Pancreas (tissue), 10 donors: ENCODE results near the gene GLB1L3. TPM values are rescaled to one million over a fixed set of nuclear protein-coding genes. Genes with fewer than 3 reads are reported as not detected.
A peak's percentile ranks its signal among the peaks of the same experiment; 100 is the strongest.

Source experiments
- ATAC-seq, 4 donors: fragments of 200-7000 bp; cut with Tn5 transposase; one replicate each; pipeline versions ENCODE4 v1.8.0 to v1.9.1; 2020; ENCODE audit warnings: mild to moderate bottlenecking in 4 of 4, moderate library complexity in 4 of 4
- DNase-seq, 6 donors: peaks; one replicate each; pipeline ENCODE4 v3.0.0-alpha.2; 2020
- FAIRE-seq: peaks from 2 replicates; lab custom pipeline; 2012; peaks lifted over from hg19 to GRCh38; lab: Jason Lieb, UNC
- H3K27ac ChIP-seq, 4 donors: fragments of 200-600 bp; sonication (generic); 1 replicate in 3 of 4; 2 replicates in 1 of 4; pipeline versions ENCODE4 v1.5.0 to v1.8.0; 2020
- H3K27me3 ChIP-seq, 4 donors: fragments of 200-600 bp; one replicate each; pipeline ENCODE4 v1.8.0; 2021
- H3K36me3 ChIP-seq, 3 donors: fragments of 200-600 bp; sonication (generic) in 1 of 3; one replicate each; pipeline versions ENCODE4 v1.5.0 to v1.8.0; 2020 to 2021
- H3K4me1 ChIP-seq, 3 donors: fragments of 200-600 bp; one replicate each; pipeline ENCODE4 v1.8.0; 2021
- H3K4me3 ChIP-seq, 4 donors: fragments of 200-600 bp; sonication (generic) in 2 of 4; one replicate each; pipeline versions ENCODE4 v1.5.0 to v1.8.0; 2020 to 2021
- H3K9me3 ChIP-seq, 4 donors: fragments of 200-600 bp; one replicate each; pipeline ENCODE4 v1.8.0; 2021
- CTCF ChIP-seq, 4 donors: fragments of 200-600 bp; sonication (generic) in 3 of 4; IDR thresholded peaks; one replicate each; pipeline versions ENCODE4 v1.5.0 to v1.8.0; 2021; ENCODE audit warnings: antibody characterized with exemption in 4 of 4
- WGBS, 2 donors: extraction: QIAGEN DNeasy Blood & Tissue Kit; methylation state at CpG; one replicate each; pipeline ENCODE4 v1.1.7; 2013; 5-methylcytosine and 5-hydroxymethylcytosine counted together
- intact Hi-C, 3 donors: fragments of 100-400 bp; cut with DNase I; formaldehyde crosslinking; loops; one replicate each; pipeline versions ENCODE4 v1.11.1 to v1.14.2; 2022
- polyA plus RNA-seq, 2 donors: library from polyadenylated mRNA; stranded (reverse); fragments of 200-250 nt; gene quantifications; one replicate each; pipeline ENCODE4 v1.2.3, GENCODE V29; 2013
- total RNA-seq, 6 donors: library from RNA; stranded (reverse); fragmentation: NEBNext Ultra II Directional in 4 of 6; extraction: Animal tissue kit (Norgen Biotek cat#: 25700) in 4 of 6; gene quantifications; one replicate each; pipeline versions ENCODE4 v1.2.1 to v1.2.4, GENCODE V29; 2021 to 2023
- donor health status: healthy with polysubstance abuse.
- donor health status: DM: no; HTN: no; CAD: no; lungs with moderate emphysema.
- donor health status: DM: no; HTN: no; CAD: no.
- donor health status: control.
- donor health status: control.
- donor health status: Bipolar disorder and iron deficiency.
- donor health status: DM: yes; HTN: yes; CAD: no.
- donor health status: DM: no; HTN: no; CAD: no.
- donor health status: DM: no; HTN: no; CAD: no.
- donor health status: DM: yes; HTN: yes; CAD: no.

The GLB1L3 gene
- total and polyA plus RNA-seq, 8 donors: 0.12 to 0.38 (median 0.14) TPM; not detected in 4

GRCh38 chr11:134248910-134249480 is 27.2 kb upstream of the GLB1L3 start:
- intact Hi-C loops: no loop called here
- TF ChIP-seq CTCF (IDR thresholded peaks at IDR 0.05): no peak
- FAIRE-seq (no peak), DNase-seq (no peak), ATAC-seq (no peak)
- Histone ChIP-seq H3K27ac (no peak overlapping the region), H3K4me3 (no peak overlapping the region), H3K27me3 (no peaks in the 10 kb centered on the region), H3K9me3 (no peaks in the 10 kb centered on the region), H3K4me1 (peaks cover 0 to 7% (median 0%) of the 10 kb centered on the region in 3 donors), H3K36me3 (peaks cover 0 to 40% (median 12%) of the 10 kb centered on the region in 3 donors)
- 70 to 72% methylated on average over 7 of the region's 7 CpGs for WGBS, 2 donors

GRCh38 chr11:134250246-134250645 is 25.9 kb upstream of the GLB1L3 start:
- TF ChIP-seq CTCF (IDR thresholded peaks at IDR 0.05): no peak

GRCh38 chr11:134250675-134251074 is 25.5 kb upstream of the GLB1L3 start:
- intact Hi-C loops: no loop called here
- H3K27me3 ChIP-seq: no peaks in the 10 kb centered on the region
- peaks cover 0 to 17% (median 8%) of the 10 kb centered on the region in 3 donors for H3K4me1 ChIP-seq
- no peak overlapping the region for H3K27ac ChIP-seq
- 82 to 85% methylated on average over 2 of the region's 2 CpGs for WGBS, 2 donors
- peaks cover 0 to 40% (median 3%) of the 10 kb centered on the region in 3 donors for H3K36me3 ChIP-seq
- no peak for TF ChIP-seq CTCF (IDR thresholded peaks at IDR 0.05)
- no peak overlapping the region for H3K4me3 ChIP-seq
- ATAC-seq (no peak), FAIRE-seq (no peak), DNase-seq (no peak)
- no peaks in the 10 kb centered on the region for H3K9me3 ChIP-seq

More at GRCh38 chr11:134250246-134250645, 25.9 kb upstream of the GLB1L3 start:
- Histone ChIP-seq H3K27me3 (no peaks in the 10 kb centered on the region), H3K4me3 (no peak overlapping the region), H3K4me1 (peaks cover 0 to 17% (median 8%) of the 10 kb centered on the region in 3 donors), H3K36me3 (peaks cover 0 to 40% (median 7%) of the 10 kb centered on the region in 3 donors), H3K27ac (no peak overlapping the region), H3K9me3 (no peaks in the 10 kb centered on the region)
- ATAC-seq: no peak
- DNase-seq: no peak
- intact Hi-C loops: no loop called here
- 93 to 96% methylated on average over 3 of the region's 3 CpGs for WGBS, 2 donors
- FAIRE-seq: no peak

GRCh38 chr11:134252346-134253187 is 23.6 kb upstream of the GLB1L3 start:
- DNase-seq: peak in 1 of 6 donors; percentile 25
- intact Hi-C loops: no loop called here
- FAIRE-seq: no peak
- Histone ChIP-seq H3K27ac (peak overlapping the region in 3 of 4 donors; percentile 39 to 50 (median 43)), H3K27me3 (no peaks in the 10 kb centered on the region), H3K4me1 (peaks cover 0 to 17% (median 8%) of the 10 kb centered on the region in 3 donors), H3K9me3 (no peaks in the 10 kb centered on the region), H3K36me3 (peaks cover 0 to 31% (median 0%) of the 10 kb centered on the region in 3 donors), H3K4me3 (peak overlapping the region; percentile 75 to 94 (median 90))
- ATAC-seq: peak; percentile 18 to 44 (median 36)
- WGBS, 2 donors: 2% methylated on average over 27 of the region's 27 CpGs
- no peak for TF ChIP-seq CTCF (IDR thresholded peaks at IDR 0.05)
